ENCODE data around the gene ARHGEF25.
A peak's percentile ranks its signal among the peaks of the same experiment; 100 is the strongest.
"Not testable (repeated sequence)": the region's sequence is repeated elsewhere in the genome, so short reads cannot be mapped to it uniquely, and the experiment has no call there.

ARHGEF25 gene

DNA sequence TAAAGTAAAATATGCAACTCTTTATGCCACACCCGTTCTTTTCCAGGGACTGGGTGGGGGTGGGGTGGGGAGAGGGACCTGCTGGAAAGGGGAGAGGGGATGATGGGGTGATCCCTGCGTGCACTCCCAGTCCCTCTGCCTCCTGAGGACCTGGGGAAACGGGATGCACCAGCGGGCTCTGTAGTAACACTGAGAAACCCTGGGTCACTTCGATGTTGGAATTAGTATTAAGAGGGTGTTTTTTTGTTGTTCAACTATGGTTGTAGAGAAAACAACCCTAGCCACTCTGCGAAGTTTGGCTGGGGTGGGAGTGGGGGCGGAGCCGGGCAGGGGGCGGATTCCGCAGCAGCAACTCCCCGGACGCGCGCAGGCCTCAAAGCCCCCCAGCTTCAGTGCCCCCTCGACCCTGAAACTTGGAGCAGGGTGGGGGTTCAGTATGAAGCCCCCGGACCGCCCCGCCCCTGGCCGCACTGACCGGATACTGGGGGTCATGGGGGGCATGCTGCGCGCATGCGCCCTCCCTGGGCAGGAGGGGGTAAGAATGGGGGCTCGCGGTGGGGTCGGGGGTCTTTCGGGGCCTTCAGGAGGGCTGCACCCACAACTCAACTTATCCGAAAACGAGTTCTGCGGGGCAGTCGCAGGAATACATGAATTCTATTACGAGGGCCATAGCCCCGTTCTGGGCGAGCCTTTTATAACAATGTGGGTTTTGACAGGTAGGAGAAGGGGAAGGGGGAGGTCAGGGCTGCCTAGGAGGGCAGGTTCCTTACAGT is 1.3 kb upstream of the ARHGEF25 start:
- DNase-seq = no peak

DNA sequence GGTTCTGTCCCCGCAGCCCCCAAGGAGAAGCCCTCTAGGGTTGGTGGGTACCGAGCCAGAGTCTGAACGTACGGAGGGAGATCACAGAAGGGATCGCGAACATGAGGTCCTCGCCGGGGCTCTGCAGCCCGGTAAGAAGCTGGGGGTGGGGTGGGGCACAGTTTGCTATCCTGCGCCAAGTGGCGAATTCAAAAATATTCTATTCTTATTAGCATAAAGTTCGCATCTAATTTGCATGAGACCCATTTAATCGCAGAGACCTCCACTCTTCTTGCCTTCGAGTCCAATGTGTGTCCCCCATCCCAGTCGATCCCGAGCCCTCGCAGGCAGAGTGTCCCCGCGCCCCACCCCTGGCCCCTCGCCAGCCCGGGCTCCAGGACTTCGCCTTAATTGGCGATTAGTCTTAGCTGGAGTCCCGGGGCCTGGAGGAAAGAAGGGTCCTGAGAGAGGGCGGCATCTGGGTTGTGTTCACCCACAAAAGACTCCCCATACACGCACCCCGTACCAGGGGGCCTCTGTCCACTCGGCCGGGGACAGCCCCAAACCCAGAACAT is 604 bp upstream of the ARHGEF25 start:
- no peak for DNase-seq

DNA sequence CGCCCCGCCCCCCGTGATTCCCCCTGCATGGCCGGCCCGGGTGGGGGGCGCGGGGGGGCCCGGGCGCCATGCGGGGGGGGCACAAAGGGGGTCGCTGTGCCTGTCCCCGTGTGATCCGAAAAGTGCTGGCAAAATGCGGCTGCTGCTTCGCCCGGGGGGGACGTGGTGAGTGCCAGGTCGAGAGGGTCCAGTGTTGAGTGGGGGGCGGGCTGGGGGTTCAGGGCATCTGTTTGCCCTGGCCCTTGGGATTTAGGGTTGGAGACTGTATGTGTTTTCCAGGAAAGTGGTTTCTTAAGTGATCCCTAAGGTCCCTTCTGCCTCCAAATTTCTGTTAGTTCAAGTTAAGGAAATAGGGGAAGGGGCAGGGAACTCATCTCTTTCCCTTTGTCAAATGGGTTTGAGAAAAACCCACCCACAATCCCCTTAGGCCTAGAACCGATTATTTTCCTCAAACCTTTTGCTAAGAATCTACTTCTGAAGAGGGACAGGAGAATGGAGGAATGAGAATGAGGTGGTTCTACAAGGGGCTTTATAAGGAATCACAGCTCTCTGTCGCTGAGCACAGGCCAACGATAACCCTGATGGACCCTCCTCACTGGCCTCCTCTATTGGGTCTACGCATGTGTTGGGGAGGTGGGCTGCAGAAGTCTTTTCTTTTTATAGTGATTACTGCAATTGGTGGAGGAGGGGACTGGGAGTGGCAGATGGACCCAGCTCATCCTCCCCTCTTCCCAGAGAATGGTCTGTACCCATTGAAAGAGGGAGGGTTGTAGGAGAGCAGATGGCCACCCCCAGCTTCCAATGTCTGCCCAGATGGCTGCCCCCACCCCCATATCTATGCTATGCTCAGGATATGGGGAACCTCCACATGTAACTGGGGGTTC is 834 bp downstream of the ARHGEF25 start:
- DNase-seq = no peak

DNA sequence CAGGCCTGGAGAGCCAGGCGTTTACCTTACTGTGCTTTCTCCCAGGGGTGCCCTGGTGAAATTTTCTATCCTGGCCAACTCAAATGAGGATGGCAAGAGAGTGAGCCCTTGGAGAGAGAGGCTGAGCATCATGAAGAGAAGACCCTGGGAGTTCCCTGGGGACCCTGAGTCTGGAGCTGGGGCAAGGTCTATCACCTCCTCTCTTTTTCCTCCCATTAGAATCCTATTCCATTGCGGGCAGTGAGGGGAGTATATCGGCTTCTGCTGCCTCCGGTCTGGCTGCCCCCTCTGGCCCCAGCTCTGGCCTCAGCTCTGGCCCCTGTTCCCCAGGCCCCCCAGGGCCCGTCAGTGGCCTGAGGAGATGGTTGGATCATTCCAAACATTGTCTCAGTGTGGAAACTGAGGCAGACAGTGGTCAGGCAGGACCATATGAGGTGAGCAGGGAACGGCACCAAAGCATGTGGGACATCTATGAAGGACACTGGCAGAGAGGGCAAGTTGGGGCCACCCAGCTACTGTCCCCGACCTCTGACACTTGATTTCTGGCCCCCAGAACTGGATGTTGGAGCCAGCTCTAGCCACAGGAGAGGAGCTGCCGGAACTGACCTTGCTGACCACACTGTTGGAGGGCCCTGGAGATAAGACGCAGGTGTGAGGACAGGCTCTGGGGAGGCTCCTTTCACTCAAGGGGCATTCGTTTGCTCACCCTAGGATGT is 1.6 kb downstream of the ARHGEF25 start:
- no peak for DNase-seq

DNA sequence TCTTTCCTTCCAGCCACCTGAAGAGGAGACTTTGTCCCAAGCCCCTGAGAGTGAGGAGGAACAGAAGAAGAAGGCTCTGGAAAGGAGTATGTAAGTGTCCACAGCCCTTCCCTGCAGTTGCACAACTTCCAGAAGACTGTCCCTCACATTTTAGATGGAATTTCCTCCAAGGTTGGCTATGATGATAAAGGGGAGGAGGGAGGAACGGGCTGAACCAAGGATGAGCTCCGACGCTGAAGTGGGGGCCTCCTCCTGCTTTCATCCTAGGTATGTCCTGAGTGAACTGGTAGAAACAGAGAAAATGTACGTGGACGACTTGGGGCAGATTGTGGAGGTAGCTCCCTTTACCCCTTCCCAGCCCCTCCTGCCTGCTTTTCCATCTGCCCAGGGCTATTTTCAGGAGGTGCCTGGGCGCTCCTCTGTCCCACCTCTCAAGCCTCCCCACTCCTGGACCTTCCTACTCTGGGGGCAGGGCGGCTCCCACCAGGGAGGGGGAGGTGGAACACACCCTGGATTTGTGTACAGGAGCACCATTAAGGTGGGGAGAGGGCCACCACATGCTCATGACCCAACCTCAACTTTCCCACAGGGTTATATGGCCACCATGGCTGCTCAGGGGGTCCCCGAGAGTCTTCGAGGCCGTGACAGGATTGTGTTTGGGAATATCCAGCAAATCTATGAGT is 2.3 kb downstream of the ARHGEF25 start:
- DNase-seq = no peak

DNA sequence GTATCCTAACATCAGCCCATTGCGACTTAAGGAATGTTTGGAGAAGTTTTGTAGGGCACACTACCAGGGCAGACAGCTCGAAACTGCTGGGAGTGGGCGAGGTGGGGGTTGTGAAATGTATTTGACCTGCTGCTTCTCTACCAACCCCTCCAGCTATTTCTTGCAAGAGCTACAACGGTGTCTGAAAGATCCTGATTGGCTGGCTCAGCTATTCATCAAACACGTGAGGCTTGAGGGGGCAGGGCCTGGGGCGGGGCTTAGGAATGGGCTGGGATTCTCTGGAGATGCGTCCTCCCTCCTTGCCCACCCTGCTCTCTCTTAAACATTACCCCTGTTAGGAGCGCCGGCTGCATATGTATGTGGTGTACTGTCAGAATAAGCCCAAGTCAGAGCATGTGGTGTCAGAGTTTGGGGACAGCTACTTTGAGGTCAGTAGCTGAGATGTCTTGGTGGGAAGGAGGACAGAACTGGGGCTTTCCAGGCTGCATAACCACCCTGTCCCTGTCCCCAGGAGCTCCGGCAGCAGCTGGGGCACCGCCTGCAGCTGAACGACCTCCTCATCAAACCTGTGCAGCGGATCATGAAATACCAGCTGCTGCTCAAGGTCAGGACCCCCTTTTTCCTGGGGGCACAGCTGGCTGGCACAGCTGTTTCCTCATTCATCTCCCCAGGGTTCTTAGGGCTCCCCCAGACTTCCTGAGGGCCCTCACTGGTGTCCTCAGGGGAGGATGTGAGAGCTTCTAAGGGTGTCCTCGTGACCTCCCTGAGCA is 3.1 kb downstream of the ARHGEF25 start:
- no peak for DNase-seq

DNA sequence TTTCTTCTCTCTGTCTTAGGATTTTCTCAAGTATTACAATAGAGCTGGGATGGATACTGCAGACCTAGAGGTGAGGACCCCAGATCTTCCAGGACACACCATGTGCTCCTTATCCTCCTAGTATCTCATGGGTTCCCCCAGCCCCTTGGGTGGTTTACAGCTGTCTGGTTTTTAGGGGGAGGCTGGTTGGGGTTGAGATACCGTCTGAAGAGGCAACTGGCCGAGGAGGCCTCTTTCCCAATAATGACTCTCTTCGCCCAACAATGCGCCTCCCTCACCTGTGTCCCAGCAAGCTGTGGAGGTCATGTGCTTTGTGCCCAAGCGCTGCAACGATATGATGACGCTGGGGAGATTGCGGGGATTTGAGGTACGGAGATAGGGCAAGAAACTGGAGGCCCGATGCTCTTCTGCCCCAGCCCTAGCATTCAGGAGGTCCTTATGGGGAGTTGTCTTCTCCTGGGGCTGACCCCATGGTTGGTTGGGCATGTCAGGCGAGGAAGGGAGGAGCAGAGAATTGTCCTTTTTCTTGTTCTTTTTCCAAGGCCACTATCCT is 3.8 kb downstream of the ARHGEF25 start:
- DNase-seq = no peak

DNA sequence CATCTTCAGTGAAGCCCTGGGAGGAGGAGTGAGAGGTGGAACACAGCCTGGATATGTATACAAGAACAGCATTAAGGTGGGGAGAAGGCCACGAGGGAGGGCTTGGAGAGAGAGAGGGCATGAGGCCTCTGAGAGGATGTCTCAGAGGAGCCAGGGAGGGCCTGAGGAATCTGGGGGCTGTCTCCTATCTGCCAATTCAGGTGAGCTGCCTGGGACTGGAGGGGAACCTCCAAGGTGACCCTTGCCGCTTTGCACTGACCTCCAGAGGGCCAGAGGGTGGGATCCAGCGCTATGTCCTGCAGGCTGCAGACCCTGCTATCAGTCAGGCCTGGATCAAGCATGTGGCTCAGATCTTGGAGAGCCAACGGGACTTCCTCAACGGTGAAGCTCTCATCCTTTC is 4.4 kb downstream of the ARHGEF25 start:
- DNase-seq = no peak

DNA sequence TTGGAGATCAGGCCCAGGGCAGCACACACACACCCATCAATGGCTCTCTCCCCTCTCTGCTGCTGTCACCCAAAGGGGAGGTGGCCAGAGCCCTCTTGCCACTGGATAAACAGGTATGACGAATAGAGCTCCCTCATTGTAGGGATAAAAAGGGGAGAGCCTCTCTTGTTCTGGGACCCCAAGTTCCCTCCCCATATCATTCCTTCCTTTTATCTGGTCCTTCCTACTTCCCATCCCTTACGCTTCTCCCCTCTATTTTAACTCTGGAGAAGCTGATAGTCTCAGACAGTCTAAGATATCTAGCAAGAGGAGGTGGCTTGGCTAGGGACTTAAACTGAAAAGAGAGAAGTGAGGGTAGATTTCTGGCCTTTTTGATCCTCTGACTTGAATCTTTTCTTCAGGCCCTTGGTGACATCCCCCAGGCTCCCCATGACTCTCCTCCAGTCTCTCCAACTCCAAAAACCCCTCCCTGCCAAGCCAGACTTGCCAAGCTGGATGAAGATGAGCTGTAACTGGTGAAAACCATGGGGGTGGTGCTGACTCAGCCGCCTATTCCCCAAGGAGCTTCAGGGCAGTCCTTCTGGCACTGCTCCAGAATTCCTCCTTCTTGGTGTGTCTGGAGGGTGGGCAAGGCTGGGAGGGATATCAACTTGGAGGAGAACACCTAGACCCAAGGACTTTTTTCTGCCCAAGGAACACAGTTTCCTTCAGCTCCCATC is 5.3 kb downstream of the ARHGEF25 start:
- no peak for DNase-seq

DNA sequence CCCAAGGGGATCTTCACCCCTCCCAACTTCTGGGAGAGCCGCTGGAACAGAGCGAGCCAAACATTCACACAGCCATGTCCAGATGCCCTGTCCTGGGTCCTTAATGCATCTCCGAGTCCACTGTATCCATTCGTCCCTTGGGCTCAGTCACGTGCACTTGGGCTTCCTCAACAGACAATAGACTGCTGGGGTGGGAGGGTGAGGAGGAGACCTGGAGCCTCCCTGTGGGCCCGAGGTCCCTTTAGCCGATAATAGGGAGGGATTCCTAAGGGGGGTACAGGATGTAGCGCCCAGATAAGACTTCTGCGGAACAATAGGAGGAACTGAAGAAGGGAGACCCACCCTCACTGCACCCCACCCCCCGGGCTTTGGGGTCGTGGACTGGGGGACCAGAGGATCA is 6.7 kb downstream of the ARHGEF25 start:
- no peak for DNase-seq

DNA sequence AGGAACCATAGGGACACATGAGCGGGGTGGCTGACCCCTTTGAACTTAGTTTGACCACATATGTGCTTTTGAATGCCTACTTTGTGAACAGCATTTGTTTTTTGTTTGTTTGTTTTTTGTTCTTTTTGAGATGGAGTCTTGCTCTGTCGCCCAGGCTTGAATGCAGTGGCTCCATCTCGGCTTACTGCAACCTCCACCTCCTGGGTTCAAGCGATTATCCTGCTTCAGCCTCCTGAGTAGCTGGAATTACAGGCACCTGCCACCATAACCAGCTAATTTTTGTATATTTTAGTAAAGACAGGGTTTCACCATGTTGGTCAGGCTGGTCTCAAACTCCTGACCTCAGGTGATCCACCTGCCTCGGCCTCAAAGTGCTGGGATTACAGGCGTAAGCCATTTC is 7.2 kb downstream of the ARHGEF25 start:
- DNase-seq = not testable (repeated sequence)

DNA sequence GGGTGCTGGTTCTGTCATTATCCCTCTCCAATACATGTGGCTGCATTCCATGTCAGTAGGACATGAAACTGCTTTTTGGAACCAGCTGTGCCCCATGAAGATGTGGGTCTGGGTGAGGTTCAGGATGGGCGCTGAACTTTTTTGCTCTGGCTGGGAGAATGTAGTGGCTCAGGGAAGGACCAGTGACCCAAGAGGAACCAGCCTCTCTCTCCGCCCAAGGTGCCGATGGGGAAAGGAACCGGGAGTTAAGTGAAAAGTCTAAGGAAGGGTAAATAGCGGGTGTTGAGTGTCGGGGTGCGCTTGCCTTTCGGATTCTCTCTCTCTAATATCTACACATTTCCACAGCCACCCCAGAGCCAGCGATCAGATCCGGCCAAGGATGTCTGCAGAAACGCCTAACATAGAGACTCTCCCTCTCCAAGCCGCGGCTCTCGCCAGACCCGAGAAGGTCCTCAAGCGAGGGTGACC is 7.8 kb downstream of the ARHGEF25 start:
- DNase-seq = no peak

DNA sequence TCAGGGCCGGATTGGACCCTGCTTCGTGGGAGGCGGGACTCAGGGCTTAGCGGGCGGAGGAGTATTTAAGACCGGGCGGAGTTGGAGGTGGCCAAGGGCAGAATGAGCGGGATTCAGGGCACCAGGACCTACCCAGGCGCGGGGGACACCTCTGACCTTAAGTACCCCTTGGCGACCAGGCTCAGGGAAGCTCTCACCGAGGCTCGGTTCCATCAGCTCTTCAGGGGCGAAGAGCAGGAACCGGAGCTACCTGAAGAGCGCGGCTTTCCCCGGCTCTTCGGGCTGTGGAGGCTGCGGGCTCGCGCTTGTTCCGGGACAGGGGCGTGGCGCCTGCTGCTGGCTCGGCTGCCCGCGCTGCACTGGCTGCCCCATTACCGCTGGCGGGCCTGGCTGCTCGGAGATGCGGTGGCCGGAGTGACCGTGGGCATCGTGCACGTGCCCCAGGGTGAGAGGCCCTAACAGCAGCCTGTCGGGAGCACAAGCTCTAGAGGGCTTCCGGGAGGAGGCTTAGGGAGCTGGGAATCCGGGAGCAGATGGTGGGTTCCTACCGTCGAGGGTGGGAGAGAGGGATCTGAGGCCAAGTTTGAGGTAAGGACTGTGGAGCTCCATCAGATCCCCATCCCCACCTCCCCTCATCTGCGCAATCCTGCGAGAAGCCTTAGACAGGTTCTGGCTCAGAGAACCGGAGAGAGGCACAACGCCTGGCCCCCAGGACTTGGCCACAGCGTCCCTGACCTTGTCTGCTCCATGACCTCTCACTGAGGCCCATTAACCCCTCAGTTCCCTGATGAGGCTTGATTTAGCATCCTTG is 8.4 kb downstream of the ARHGEF25 start:
- DNase-seq = no peak

DNA sequence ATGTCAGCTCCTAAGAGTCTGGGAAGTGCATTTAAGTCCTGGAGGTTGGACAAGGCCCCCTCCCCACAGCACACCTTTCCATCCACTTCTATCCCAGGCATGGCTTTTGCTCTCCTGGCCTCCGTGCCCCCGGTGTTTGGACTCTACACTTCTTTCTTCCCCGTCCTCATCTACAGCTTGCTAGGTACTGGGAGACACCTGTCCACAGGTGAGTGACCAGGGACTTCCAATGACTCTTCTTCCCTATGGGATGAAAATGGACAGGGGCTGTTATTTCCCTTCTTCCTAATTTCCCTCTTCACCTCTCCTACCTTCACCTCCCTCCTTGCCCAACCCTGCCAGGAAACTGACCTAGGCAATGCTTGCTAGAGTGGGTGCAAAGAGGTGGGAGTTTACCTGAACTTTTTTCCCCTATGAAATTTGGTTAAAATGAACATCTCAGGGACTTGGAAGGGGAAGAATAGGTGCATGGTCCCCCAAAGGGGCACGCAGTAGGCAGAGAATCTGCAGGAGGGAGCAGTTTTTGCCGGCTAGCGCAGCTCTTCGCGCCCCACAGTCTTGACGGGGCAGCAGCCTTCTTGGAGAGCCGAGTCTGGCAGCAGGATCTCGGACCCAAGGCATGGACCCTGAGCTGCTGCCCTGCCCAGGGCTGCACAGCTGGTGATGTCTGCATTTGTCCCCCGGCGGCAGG is 9.2 kb downstream of the ARHGEF25 start:
- DNase-seq = no peak

DNA sequence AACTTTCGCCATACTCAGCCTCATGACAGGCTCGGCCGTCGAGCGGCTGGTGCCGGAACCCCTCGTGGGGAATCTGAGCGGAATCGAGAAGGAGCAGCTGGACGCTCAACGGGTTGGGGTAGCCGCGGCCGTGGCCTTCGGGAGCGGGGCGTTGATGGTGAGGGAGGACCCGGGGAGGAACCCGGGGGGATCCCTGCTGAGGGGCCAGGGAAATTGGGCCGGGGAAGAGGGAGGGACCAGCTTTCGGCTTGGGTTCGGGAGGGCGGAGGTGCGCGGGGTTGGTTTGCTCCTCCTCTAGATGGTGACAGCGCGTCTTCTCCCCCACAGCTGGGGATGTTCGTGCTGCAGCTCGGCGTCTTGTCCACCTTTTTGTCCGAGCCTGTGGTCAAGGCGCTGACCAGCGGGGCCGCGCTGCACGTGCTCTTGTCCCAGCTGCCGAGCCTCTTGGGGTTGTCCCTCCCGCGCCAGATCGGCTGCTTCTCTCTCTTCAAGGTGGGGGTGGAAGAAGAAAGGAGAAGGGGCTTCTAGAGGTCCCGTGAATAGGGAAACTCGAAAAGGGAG is 9.8 kb downstream of the ARHGEF25 start:
- no peak for DNase-seq

DNA sequence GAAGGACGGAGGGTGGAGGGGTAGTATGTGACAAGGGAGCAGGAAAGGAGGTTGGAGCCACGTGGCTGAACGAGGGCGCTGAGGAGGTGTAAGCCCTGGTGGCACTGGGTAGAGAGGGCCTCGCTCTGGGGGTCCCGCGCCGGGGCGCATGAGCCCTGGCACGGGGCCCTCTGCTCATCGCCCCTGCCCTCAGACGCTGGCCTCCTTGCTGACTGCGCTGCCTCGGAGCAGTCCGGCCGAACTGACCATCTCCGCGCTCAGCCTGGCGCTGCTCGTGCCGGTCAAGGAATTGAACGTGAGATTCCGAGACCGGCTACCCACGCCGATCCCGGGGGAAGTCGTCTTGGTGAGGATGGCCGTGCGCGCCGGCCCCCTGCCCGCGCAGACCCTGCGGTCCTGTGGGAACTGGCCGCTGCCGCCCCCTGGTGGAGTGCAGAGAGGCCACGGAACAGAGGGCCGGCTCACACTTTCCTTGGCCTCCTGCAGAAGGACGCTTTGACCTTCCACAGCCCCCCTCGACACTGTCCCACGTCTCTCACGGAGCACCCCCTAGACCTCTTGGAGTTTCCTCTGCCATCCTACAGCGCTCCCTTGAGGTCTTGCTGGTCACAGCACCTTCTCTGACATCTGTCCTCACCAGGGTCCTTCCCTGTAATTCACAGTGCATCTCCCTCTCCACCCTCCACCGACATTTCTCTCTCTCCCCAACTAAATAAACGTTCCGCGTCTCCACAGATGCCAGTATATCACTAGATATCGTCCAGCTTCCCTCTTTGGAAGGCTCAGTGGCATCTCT is 10.5 kb downstream of the ARHGEF25 start:
- DNase-seq = peak; percentile 56

DNA sequence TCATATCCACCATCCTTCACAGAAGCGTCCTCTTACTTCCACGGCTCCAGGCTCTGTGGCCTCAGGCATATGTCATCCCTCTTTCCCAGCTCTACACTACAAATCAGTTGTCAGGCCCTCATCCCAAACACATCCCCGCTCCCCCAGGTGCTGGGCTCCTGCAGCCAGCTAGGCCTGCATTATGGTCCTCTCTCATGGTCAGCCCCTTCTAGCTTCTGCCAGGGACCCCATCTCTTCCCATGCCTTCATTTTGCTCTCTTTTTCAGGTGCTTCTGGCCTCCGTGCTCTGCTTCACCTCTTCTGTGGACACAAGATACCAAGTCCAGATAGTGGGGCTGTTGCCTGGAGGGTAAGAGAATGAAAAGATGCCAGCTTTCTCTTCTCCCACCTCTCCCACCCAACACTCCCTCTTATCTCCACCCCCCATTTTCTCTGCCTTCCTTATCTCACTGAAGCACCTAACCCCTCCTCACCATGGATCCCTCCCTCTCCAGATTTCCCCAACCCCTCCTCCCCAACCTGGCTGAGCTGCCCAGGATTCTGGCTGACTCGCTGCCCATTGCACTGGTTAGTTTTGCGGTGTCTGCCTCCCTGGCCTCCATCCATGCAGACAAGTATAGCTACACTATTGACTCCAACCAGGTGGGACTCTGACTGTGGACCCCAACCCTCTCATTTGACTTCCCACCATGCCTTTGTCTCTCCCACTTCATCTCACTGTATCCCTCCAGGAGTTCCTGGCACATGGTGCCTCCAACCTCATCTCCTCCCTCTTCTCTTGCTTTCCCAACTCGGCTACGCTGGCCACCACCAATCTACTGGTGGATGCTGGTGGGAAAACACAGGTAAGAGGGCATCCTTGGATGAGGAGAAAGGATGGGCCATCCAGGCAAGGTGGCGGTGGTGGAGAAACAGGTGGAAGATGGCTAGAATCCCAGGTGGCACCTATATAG is 11.3 kb downstream of the ARHGEF25 start:
- DNase-seq = no peak

All from activated gamma-delta T cell treated with Interleukin-2 at 50 U/mL for 16 hours (primary cell).